Esophagus (tissue), 2 donors: ENCODE measurements around the gene SLC44A3. TPM values are rescaled to one million over a fixed set of nuclear protein-coding genes. Genes with fewer than 3 reads are reported as not detected.

Source experiments
- H3K27ac ChIP-seq, 2 donors: one replicate each; pipeline ENCODE4 v1.5.1; 2013; ENCODE audit warnings: low read depth in 2 of 2, mild to moderate bottlenecking in 2 of 2, inconsistent platforms in 1 of 2, low read length in 1 of 2, moderate library complexity in 1 of 2
- H3K27me3 ChIP-seq, 2 donors: one replicate each; pipeline ENCODE4 v1.6.1; 2013; ENCODE audit warnings: low read length in 2 of 2, control low read depth in 1 of 2, mild to moderate bottlenecking in 1 of 2; ENCODE audit not compliant: insufficient read depth in 2 of 2, control insufficient read depth in 1 of 2
- H3K36me3 ChIP-seq, 2 donors: one replicate each; pipeline ENCODE4 v1.6.1; 2013; ENCODE audit warnings: low read length in 1 of 2; ENCODE audit not compliant: control insufficient read depth in 2 of 2, insufficient read depth in 2 of 2
- H3K4me1 ChIP-seq, 2 donors: one replicate each; pipeline ENCODE4 v1.6.1; 2013; ENCODE audit warnings: low read length in 1 of 2; ENCODE audit not compliant: control insufficient read depth in 2 of 2, insufficient read depth in 2 of 2
- H3K4me3 ChIP-seq, 2 donors: one replicate each; pipeline ENCODE4 v1.5.1; 2013; ENCODE audit warnings: low read length in 2 of 2, mild to moderate bottlenecking in 2 of 2, low read depth in 1 of 2, moderate library complexity in 1 of 2
- H3K9me3 ChIP-seq, 2 donors: one replicate each; pipeline ENCODE4 v1.6.1; 2013; ENCODE audit warnings: mild to moderate bottlenecking in 2 of 2, low read depth in 1 of 2, low read length in 1 of 2, moderate library complexity in 1 of 2; ENCODE audit not compliant: control insufficient read depth in 2 of 2, insufficient read depth in 1 of 2
- WGBS, 2 donors: extraction: QIAGEN DNeasy Blood & Tissue Kit; methylation state at CpG; one replicate each; pipeline ENCODE4 v1.1.7; 2013; 5-methylcytosine and 5-hydroxymethylcytosine counted together
- polyA plus RNA-seq, 2 donors: library from polyadenylated mRNA; stranded (reverse); fragments of 200-250 nt; gene quantifications; one replicate each; pipeline ENCODE4 v1.2.3, GENCODE V29; 2013
- donor health status: healthy with polysubstance abuse.
- donor health status: Bipolar disorder and iron deficiency.

SLC44A3 gene
- polyA plus RNA-seq, 2 donors: 7.0 to 7.4 TPM

DNA sequence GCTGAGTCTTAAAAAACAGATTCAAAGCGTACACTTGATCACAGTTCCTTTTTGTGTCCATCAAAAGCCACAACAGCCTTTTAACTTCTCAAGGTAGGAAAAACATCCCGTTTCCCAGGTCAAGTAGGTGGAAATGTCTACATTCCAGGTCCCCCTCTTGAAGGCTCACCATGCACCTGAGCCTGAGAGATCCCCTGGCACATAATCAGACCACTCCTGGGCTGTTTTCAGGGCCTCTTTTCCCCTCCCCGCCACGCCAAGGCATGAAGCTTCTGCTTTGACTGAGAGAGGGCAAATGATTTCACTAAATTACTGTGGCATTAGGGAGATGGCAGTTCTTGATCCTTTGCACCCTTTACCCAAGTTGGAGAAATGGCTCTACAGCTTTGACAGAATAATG is 85.0 kb downstream of the SLC44A3 start:
- Histone ChIP-seq H3K4me1 (no peaks in the 10 kb centered on the region), H3K4me3 (no peak overlapping the region), H3K36me3 (peaks cover 4 to 5% of the 10 kb centered on the region in 2 donors), H3K27me3 (no peaks in the 10 kb centered on the region), H3K27ac (no peak overlapping the region), H3K9me3 (no peaks in the 10 kb centered on the region)
- 90 to 92% methylated on average over 4 of the region's 4 CpGs for WGBS, 2 donors

DNA sequence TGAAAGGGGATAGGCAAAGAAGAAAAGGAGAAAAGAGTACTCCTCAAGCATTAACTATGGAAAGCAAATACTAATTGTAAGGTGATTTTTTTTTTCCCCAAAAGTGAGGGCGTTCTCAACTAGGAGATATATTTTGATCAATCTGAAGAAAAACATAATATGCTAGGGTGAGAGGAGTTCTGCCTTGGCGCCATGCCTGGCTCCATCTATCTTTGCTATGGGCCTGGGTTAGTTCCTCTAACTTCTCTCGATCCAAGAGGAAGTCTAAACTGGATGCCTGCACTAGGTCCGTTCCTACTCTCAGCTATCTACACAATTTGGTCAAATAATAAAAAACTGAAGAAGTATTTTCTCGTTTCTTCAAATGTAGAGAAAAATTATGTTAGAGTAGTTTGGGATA is 86.2 kb downstream of the SLC44A3 start:
- Histone ChIP-seq H3K27me3 (no peaks in the 10 kb centered on the region), H3K36me3 (peaks cover 0 to 3% of the 10 kb centered on the region in 2 donors), H3K4me1 (no peaks in the 10 kb centered on the region), H3K4me3 (no peak overlapping the region), H3K27ac (no peak overlapping the region), H3K9me3 (no peaks in the 10 kb centered on the region)
- 75 to 79% methylated on average over 5 of the region's 5 CpGs for WGBS, 2 donors

DNA sequence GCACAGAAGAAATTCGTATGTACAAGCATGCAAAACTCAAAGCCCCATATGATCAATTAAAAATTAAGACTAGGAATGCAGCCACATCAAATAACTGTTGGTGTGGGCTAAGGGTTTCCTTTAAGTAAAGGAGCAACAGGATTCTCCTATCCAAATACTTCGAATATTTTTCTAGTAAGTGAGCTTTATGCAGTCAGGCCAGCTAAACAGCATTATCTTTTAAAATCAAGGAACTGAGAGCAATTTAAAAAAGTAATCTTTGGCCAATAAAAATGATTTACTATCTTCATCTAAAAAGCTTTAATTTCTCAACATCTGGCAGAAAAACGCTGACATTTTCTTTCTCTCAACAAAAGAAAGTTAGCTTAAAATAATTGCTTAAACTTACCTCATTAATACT is 87.0 kb downstream of the SLC44A3 start:
- 68 to 72% methylated on average over 3 of the region's 3 CpGs for WGBS, 2 donors

DNA sequence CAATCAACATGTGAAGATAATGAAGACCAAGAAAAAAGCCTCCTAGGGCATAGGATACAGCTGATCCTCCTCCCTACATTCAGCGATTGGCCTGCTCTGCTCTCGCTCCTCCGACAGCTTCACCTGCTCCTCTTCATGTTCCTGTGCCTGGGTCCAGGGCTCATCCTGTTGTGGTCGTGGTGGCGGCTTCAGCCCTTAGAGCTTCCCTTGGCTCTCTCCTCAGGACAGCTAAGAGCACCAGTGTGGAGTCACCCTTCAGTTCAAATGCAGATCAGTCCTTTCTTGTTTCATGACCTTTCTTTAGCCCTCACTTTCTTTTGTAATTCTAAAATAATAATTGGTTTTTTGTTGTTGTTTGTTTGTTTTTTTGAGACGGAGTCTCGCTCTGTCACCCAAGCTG is 88.0 kb downstream of the SLC44A3 start:
- Histone ChIP-seq H3K27me3 (no peaks in the 10 kb centered on the region), H3K4me1 (no peaks in the 10 kb centered on the region), H3K4me3 (no peak overlapping the region), H3K9me3 (no peaks in the 10 kb centered on the region), H3K36me3 (peaks cover 0 to 3% of the 10 kb centered on the region in 2 donors), H3K27ac (no peak overlapping the region)
- WGBS, 2 donors: 90 to 95% methylated on average over 7 of the region's 7 CpGs

More for the DNA sequence above, 87.0 kb downstream of the SLC44A3 start:
- Histone ChIP-seq H3K9me3 (no peaks in the 10 kb centered on the region), H3K4me3 (no peak overlapping the region), H3K27ac (no peak overlapping the region), H3K36me3 (peaks cover 0 to 3% of the 10 kb centered on the region in 2 donors), H3K4me1 (no peaks in the 10 kb centered on the region), H3K27me3 (no peaks in the 10 kb centered on the region)

DNA sequence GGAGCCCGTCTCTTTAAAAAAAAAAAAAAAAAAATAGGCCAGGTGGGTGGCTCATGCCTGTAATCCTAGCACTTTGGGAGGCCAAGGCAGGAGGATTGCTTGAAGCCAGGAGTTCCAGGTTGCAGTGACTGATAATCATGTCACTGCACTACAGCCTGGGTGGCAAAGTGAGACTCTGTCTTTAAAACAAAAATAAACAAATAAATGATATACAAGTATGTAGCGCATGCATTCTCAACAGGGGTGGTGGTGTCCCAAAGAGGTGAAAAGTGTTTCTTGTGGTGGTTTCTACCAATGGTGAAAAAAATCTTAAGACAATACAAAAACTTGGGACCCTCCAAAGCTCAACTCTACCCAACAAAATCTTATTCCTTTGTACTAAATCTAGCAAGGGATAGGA is 88.8 kb downstream of the SLC44A3 start:
- no peak overlapping the region for H3K27ac ChIP-seq

DNA sequence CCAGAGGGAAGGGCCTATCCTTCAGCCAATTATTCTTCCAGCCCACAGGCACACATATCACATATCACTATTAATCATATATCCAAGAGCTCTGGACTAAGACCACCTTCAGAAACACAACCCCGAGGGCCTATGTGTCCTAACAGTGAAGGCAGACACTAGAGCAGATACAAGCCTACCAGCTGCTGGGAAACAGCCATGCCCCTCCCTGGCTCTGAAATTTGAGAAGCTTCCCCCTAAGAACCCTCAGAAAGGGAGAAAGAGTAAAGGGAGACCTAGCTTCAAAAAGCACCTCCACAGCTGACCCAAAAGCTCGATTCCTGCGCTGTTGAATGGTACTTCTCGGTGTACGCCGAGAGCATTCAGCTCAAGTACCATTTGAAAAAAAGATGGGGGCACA is 89.3 kb downstream of the SLC44A3 start:
- WGBS, 2 donors: 88% methylated on average over 6 of the region's 6 CpGs
- Histone ChIP-seq H3K4me3 (no peak overlapping the region), H3K27me3 (no peaks in the 10 kb centered on the region), H3K36me3 (peaks cover 0 to 3% of the 10 kb centered on the region in 2 donors), H3K27ac (no peak overlapping the region), H3K9me3 (no peaks in the 10 kb centered on the region), H3K4me1 (peaks cover 0 to 5% of the 10 kb centered on the region in 2 donors)

More for the DNA sequence above, 88.8 kb downstream of the SLC44A3 start:
- Histone ChIP-seq H3K4me3 (no peak overlapping the region), H3K4me1 (peaks cover 0 to under 1% of the 10 kb centered on the region in 2 donors), H3K9me3 (no peaks in the 10 kb centered on the region), H3K36me3 (peaks cover 0 to 3% of the 10 kb centered on the region in 2 donors), H3K27me3 (no peaks in the 10 kb centered on the region)
- 90 to 98% methylated on average over 2 of the region's 2 CpGs for WGBS, 2 donors

DNA sequence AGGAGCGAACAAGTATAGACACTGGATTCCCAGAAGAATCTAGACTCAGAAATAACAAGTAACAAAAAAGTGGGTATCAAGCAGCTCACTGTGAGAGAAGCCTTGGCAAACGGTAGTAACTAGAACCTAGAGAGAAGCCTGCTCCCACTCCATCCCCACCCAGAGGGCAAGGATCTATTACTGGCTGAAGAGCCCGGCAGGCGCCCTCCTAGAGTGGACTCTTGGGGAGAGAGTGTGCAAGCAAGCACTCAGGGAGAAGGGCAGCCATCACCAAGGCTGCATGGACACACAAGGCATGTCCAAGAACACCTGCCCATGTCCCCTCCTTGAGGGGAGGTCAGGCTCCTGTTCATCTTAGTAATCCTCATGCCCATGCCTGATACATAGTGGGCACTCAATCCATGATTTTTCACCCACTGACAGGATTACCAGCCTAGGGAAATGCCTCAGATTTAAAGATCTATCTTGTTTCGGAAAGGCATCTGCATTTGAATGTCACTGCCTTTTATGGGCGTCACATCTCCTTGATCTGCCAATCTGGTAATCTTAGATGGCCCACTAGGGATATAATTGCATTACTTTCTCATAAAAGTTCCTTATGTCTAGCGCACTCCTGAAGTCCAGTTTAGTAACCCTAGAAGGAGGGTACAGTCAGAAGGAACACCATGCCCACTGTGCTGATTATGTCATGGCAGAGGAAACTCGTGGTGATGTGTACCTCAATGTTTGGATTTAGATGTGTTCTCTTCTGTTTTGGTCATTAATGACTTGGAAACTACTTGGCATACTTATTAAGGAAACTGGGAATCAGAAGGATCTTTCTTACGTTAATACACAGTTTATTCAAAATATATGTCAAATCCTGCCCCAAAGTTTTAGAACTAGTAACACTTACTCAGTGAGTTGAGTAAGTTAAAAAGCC is 92.4 kb downstream of the SLC44A3 start:
- Histone ChIP-seq H3K9me3 (no peaks in the 10 kb centered on the region), H3K27ac (no peak overlapping the region), H3K36me3 (peaks cover 0 to 3% of the 10 kb centered on the region in 2 donors), H3K4me3 (no peak overlapping the region), H3K27me3 (no peaks in the 10 kb centered on the region), H3K4me1 (peaks cover 0 to 5% of the 10 kb centered on the region in 2 donors)
- WGBS, 2 donors: 62% methylated on average over 9 of the region's 9 CpGs

DNA sequence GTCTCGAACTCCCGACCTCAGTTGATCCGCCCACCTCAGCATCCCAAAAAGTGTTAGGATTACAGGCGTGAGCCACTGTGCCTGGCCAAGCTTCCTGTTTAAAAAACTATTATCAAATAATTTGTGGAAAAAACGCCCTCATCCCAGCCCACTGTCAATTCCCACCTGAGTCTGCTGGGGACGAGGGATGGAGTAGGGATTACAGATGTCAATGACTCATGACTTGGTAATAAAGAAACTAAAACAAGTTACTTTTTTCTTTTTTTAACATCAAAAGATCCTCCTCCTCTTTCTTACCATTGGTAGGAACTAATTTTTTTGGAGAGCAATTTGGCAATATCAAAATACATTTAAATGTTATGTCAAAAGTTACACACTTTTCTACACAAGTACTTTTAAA is 97.1 kb downstream of the SLC44A3 start:
- Histone ChIP-seq H3K4me1 (peaks cover 2 to 7% of the 10 kb centered on the region in 2 donors), H3K36me3 (no peaks in the 10 kb centered on the region), H3K27ac (no peak overlapping the region), H3K4me3 (no peak overlapping the region), H3K27me3 (no peaks in the 10 kb centered on the region), H3K9me3 (no peaks in the 10 kb centered on the region)
- WGBS, 2 donors: 74 to 75% methylated on average over 6 of the region's 6 CpGs

DNA sequence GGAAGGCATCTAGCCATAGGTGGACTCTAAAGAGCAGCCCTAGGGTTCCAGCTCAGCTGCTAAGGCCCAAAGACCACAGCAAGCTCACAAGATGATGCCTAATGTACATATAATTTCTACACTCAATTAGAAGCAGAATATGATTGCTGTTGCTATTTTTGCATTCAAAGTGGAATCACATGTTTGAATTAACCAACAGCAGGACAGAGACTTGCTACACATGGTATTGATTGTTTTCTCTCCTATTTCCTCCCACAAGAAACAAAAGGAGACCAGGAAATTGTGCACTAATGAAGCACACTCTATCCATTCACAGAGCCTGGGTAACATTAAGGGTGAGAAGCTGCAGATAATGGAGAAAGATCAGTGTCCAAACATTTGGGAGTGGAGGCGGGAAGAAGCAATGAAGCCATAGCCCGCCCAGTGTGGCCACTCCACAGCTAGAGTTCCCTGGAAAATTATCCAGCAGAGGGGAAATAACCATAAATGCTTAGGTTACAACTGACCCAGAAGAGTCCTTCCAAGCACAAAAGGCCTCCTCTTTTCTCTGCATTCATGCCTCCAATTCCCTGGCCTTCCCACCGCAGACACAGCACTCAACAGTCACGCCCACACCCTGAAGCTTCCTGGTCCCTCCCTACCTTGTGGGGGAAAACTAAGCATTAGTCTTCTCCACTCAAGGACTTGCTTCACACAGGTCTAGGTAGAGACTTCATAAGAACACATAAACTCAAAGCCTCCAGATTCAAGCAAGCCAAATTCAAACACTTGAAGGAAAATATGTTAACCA is 99.3 kb downstream of the SLC44A3 start:
- WGBS, 2 donors: 71 to 79% methylated on average over 4 of the region's 4 CpGs
- peaks cover 2 to 5% of the 10 kb centered on the region in 2 donors for H3K4me1 ChIP-seq
- H3K4me3 ChIP-seq: no peak overlapping the region
- no peak overlapping the region for H3K27ac ChIP-seq
- H3K9me3 ChIP-seq: no peaks in the 10 kb centered on the region
- H3K27me3 ChIP-seq: no peaks in the 10 kb centered on the region
- H3K36me3 ChIP-seq: no peaks in the 10 kb centered on the region
